Measurements from ENCODE around the gene ZCCHC14. TPM values are rescaled to one million over a fixed set of nuclear protein-coding genes. Genes with fewer than 3 reads are reported as not detected.
"Not testable (repeated sequence)": the region's sequence is repeated elsewhere in the genome, so short reads cannot be mapped to it uniquely, and the experiment has no call there.

Gene ZCCHC14
- total RNA-seq, 4 donors from 2014 or later, result 27.7 to 56.1 (median 36.7) TPM

DNA sequence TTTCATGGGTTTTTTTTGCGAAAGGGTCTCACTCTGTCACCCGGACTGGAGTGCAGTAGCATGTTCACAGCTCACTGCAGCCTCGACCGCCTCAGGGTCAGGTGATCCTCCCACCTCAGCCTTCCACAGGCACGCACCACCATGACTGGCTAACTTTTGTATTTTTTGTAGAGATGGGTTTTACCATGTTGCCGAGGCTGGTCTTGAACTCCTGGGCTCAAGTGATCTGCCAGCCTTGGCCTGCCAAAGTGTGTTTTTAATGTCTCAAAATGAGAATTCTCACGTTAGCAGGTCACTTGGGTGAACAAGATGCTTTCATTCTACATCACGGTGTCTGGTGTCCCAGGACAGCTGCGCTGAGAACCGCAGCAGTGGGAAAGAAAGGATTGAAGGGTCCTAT lies 112.4 kb downstream of the ZCCHC14 start:
- H3K4me1 ChIP-seq, result peaks cover 33 to 81% (median 59%) of the 10 kb centered on the region in 4 donors

DNA sequence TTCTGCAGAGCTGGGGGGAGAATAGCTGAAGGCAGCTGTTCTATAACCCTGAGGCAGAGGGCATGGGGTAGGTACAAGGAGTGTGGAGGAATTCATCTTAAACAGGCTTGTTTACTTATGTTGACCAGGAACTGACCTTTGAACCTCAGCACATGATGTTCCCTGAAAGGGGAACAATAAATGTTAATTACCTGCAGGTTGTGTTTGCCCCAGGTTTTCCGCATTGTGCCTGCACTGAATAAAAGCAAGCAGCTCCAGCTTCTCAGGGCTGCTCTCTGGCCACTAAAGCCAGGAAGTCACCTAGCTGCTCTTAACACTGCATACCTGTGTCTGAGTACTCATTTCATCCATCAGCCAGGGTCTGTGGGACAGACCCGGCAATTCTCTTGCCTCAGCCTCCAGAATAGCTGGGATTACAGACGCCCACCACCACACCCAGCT lies 113.5 kb downstream of the ZCCHC14 start:
- peaks cover 33 to 79% (median 54%) of the 10 kb centered on the region in 4 donors for H3K4me1 ChIP-seq
- 55% methylated on average over 3 of the region's 3 CpGs; no CpG with 5 or more reads in 1 of the 2 donors for WGBS, 2 donors (ENCODE audit: low coverage in 1 of 2)

More for the DNA sequence above, 112.4 kb downstream of the ZCCHC14 start:
- TF ChIP-seq CTCF (IDR thresholded peaks at IDR 0.05) (no peak), POLR2AphosphoS5 (IDR thresholded peaks at IDR 0.05) (no peak), EP300 (IDR thresholded peaks at IDR 0.05; ENCODE audit: low read depth) (no peak), POLR2A (IDR thresholded peaks at IDR 0.05) (no peak)
- Histone ChIP-seq H3K27ac (peak overlapping the region; percentile 94 to 98 (median 96)), H3K4me3 (peak overlapping the region in 1 of 4 donors; percentile 95), H3K27me3 (no peaks in the 10 kb centered on the region), H3K36me3 (no peaks in the 10 kb centered on the region), H3K9me3 (no peaks in the 10 kb centered on the region)
- intact Hi-C loops (cut with DNase I; ENCODE audit: low total_unique reads), result no loop called here
- no peak for DNase-seq
- in situ Hi-C loops (cut with MboI; ENCODE audit: low pct_ligation_motif_present in 1 of 4, low pct_unique_long_range_greater_than_20kb in 1 of 4, low sequenced_read_pairs in 3 of 4), result no loop called here
- 80 to 92% methylated on average over 2 to 10 of the region's 10 CpGs for WGBS, 2 donors (ENCODE audit: low coverage in 1 of 2)

DNA sequence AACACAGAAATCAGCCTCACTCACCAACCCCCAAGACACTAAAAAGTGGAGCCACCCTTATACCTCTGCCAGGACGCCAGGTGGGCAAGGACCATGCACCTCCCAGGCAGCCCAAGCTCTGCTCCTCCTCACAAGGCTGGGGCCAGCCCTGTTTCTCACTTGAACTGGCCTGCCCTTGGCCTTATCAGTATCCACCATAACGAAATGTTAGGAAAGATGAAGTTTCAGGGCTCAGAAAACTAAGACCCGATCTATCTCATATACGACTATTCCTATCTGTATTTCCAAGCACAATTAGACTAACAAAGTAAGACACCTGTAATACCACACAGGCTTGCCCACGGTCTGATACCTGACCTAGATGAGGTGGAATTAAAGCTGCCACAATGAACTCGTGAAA lies 116.2 kb downstream of the ZCCHC14 start:
- in situ Hi-C loops (cut with MboI; ENCODE audit: low pct_ligation_motif_present in 1 of 4, low pct_unique_long_range_greater_than_20kb in 1 of 4, low sequenced_read_pairs in 3 of 4), result loop anchor here in 1 of 4 donors (5.0 kb wide), 1 partner anchor 54 kb away; no protein-coding TSS in a partner anchor
- Histone ChIP-seq H3K36me3 (no peaks in the 10 kb centered on the region), H3K4me1 (peaks cover 30 to 78% (median 46%) of the 10 kb centered on the region in 4 donors), H3K9me3 (no peaks in the 10 kb centered on the region), H3K27me3 (no peaks in the 10 kb centered on the region), H3K4me3 (no peak overlapping the region), H3K27ac (no peak overlapping the region)
- no peak for DNase-seq
- WGBS, 2 donors (ENCODE audit: low coverage in 1 of 2), result 80 to 92% methylated on average over 5 to 6 of the region's 6 CpGs
- intact Hi-C loops (cut with DNase I; ENCODE audit: low total_unique reads), result loop anchor here (10.0 kb wide), 1 partner anchor 52 kb away; no protein-coding TSS in a partner anchor
- TF ChIP-seq CTCF (IDR thresholded peaks at IDR 0.05) (no peak), POLR2A (IDR thresholded peaks at IDR 0.05) (no peak), EP300 (IDR thresholded peaks at IDR 0.05; ENCODE audit: low read depth) (no peak), POLR2AphosphoS5 (IDR thresholded peaks at IDR 0.05) (no peak)

More for the DNA sequence above, 113.5 kb downstream of the ZCCHC14 start:
- in situ Hi-C loops (cut with MboI; ENCODE audit: low pct_ligation_motif_present in 1 of 4, low pct_unique_long_range_greater_than_20kb in 1 of 4, low sequenced_read_pairs in 3 of 4), result loop anchor here in 1 of 4 donors (5.0 kb wide), 1 partner anchor 57 kb away; no protein-coding TSS in a partner anchor
- H3K4me3 ChIP-seq, H3K27me3 ChIP-seq, H3K9me3 ChIP-seq, H3K36me3 ChIP-seq: not testable (repeated sequence)
- TF ChIP-seq EP300 (IDR thresholded peaks at IDR 0.05; ENCODE audit: low read depth) (peak; percentile 67), POLR2AphosphoS5 (IDR thresholded peaks at IDR 0.05) (peak in 2 of 3 donors; percentile 65 to 67), POLR2A (IDR thresholded peaks at IDR 0.05) (peak; percentile 55)
- intact Hi-C loops (cut with DNase I; ENCODE audit: low total_unique reads), result loop anchor here (10.0 kb wide), 1 partner anchor 55 kb away; no protein-coding TSS in a partner anchor
- DNase-seq, result peak; percentile 74
- peak overlapping the region; percentile 94 to 98 (median 96) for H3K27ac ChIP-seq

- in situ Hi-C loops (cut with MboI; ENCODE audit: low pct_ligation_motif_present in 1 of 4, low pct_unique_long_range_greater_than_20kb in 1 of 4, low sequenced_read_pairs in 3 of 4), result loop anchor here in 1 of 4 donors (5.0 kb wide), 1 partner anchor 53 kb away; no protein-coding TSS in a partner anchor
- peak overlapping the region; percentile 13 to 42 (median 23) for H3K27ac ChIP-seq
These were observed 117.2 kb downstream of the ZCCHC14 start for GRCh38 chr16:87375426-87376135.

More at GRCh38 chr16:87375426-87376135, 117.2 kb downstream of the ZCCHC14 start:
- no peak overlapping the region for H3K4me3 ChIP-seq
- DNase-seq, result no peak
- H3K9me3 ChIP-seq, result no peaks in the 10 kb centered on the region
- peaks cover 21 to 70% (median 39%) of the 10 kb centered on the region in 4 donors for H3K4me1 ChIP-seq
- WGBS, 2 donors (ENCODE audit: low coverage in 1 of 2), result 66 to 68% methylated on average over 4 to 9 of the region's 9 CpGs
- intact Hi-C loops (cut with DNase I; ENCODE audit: low total_unique reads), result loop anchor here (10.0 kb wide), 1 partner anchor 51 kb away; no protein-coding TSS in a partner anchor
- H3K27me3 ChIP-seq, result no peaks in the 10 kb centered on the region
- no peak for TF ChIP-seq CTCF (IDR thresholded peaks at IDR 0.05)
- no peak for TF ChIP-seq POLR2AphosphoS5 (IDR thresholded peaks at IDR 0.05)
- no peak for TF ChIP-seq EP300 (IDR thresholded peaks at IDR 0.05; ENCODE audit: low read depth)
- TF ChIP-seq POLR2A (IDR thresholded peaks at IDR 0.05), result no peak
- no peaks in the 10 kb centered on the region for H3K36me3 ChIP-seq

Measured in transverse colon (tissue), 4 donors.